Astrocyte (in vitro differentiated cells and primary cell): ENCODE data around the gene POU6F1. TPM values are rescaled to one million over a fixed set of nuclear protein-coding genes. Genes with fewer than 3 reads are reported as not detected.
"Not testable (repeated sequence)": the region's sequence is repeated elsewhere in the genome, so short reads cannot be mapped to it uniquely, and the experiment has no call there.

Source experiments
- DNase-seq: peaks from one replicate; pipeline ENCODE4 v3.0.0-alpha.2; 2010; ENCODE audit warnings: low read depth
- FAIRE-seq: peaks from 2 replicates; lab custom pipeline; 2011; peaks lifted over from hg19 to GRCh38; lab: Jason Lieb, UNC
- H2AFZ ChIP-seq: 2 replicates; pipeline ENCODE4 v1.6.0; 2012; ENCODE audit warnings: low read depth, low read length, inconsistent platforms
- H3K27ac ChIP-seq: 2 replicates; pipeline ENCODE4 v1.5.1; 2011; ENCODE audit warnings: low read depth, low read length, inconsistent platforms
- H3K27me3 ChIP-seq: 2 replicates; pipeline ENCODE4 v1.6.0; 2011; ENCODE audit warnings: low read length, inconsistent platforms; ENCODE audit not compliant: insufficient read depth
- H3K36me3 ChIP-seq: 2 replicates; pipeline ENCODE4 v1.5.1; 2011; ENCODE audit warnings: low read length, inconsistent platforms; ENCODE audit not compliant: insufficient read depth
- H3K4me1 ChIP-seq: 2 replicates; pipeline ENCODE4 v1.5.1; 2011; ENCODE audit warnings: low read length, inconsistent platforms; ENCODE audit not compliant: insufficient read depth
- H3K4me2 ChIP-seq: 2 replicates; pipeline ENCODE4 v1.6.0; 2012; ENCODE audit warnings: low read length, inconsistent platforms
- H3K4me3 ChIP-seq: 2 replicates; pipeline ENCODE4 v1.5.1; 2011; ENCODE audit warnings: low read depth, mild to moderate bottlenecking, low read length, inconsistent platforms; ENCODE audit not compliant: insufficient read depth
- H3K79me2 ChIP-seq: 2 replicates; pipeline ENCODE4 v1.6.0; 2012; ENCODE audit warnings: mild to moderate bottlenecking, low read length, inconsistent platforms; ENCODE audit not compliant: insufficient read depth
- H3K9ac ChIP-seq: 2 replicates; pipeline ENCODE4 v1.6.0; 2012; ENCODE audit warnings: mild to moderate bottlenecking, low read length, inconsistent platforms
- H3K9me3 ChIP-seq: 2 replicates; pipeline ENCODE4 v1.5.1; 2012; ENCODE audit warnings: low read depth, mild to moderate bottlenecking, low read length, inconsistent platforms; ENCODE audit not compliant: insufficient read depth
- H4K20me1 ChIP-seq: 2 replicates; pipeline ENCODE4 v1.6.0; 2012; ENCODE audit warnings: low read length, inconsistent platforms; ENCODE audit not compliant: insufficient read depth
- H3K27ac Mint-ChIP-seq: one replicate; pipeline ENCODE4 v1.8.0; 2021; ENCODE audit warnings: mild to moderate bottlenecking, mixed read lengths; ENCODE audit not compliant: unreplicated experiment
- H3K27me3 Mint-ChIP-seq: one replicate; pipeline ENCODE4 v1.8.0; 2021; ENCODE audit warnings: low read depth, mixed read lengths; ENCODE audit not compliant: unreplicated experiment
- H3K36me3 Mint-ChIP-seq: one replicate; pipeline ENCODE4 v1.8.0; 2021; ENCODE audit warnings: low read depth, mixed read lengths; ENCODE audit not compliant: unreplicated experiment
- H3K4me1 Mint-ChIP-seq: one replicate; pipeline ENCODE4 v1.8.0; 2021; ENCODE audit warnings: low read depth, mixed read lengths; ENCODE audit not compliant: unreplicated experiment
- H3K4me3 Mint-ChIP-seq: one replicate; pipeline ENCODE4 v1.8.0; 2021; ENCODE audit warnings: mild to moderate bottlenecking, moderate library complexity, mixed read lengths; ENCODE audit not compliant: unreplicated experiment
- H3K9me3 Mint-ChIP-seq: one replicate; pipeline ENCODE4 v1.8.0; 2021; ENCODE audit warnings: mild to moderate bottlenecking, mixed read lengths; ENCODE audit not compliant: unreplicated experiment
- CTCF ChIP-seq: IDR thresholded peaks from 2 replicates; pipeline ENCODE4 v1.5.1; 2011; ENCODE audit warnings: low read depth, mild to moderate bottlenecking, inconsistent platforms, low read length, moderate library complexity; ENCODE audit not compliant: insufficient read depth
- EZH2 ChIP-seq: IDR thresholded peaks from 2 replicates; pipeline ENCODE4 v1.6.1; 2012; ENCODE audit warnings: mild to moderate bottlenecking, low read length, inconsistent platforms; ENCODE audit not compliant: insufficient read depth
- total RNA-seq: library from RNA; stranded (reverse); gene quantifications from 2 replicates; pipeline ENCODE4 v1.2.1, GENCODE V29; 2021

Gene POU6F1
- total RNA-seq, 1 donor from 2014 or later = 3.6 TPM

GRCh38 chr12:51229116-51229809 is 11.4 kb upstream of the POU6F1 start:
- H3K4me3 Mint-ChIP-seq = no peak overlapping the region
- H3K27ac Mint-ChIP-seq = no peak overlapping the region
- Histone ChIP-seq H3K27me3 (no peaks in the 10 kb centered on the region), H3K36me3 (no peaks in the 10 kb centered on the region), H3K4me2 (no peak overlapping the region), H4K20me1 (no peaks in the 10 kb centered on the region), H3K9ac (no peak overlapping the region), H2AFZ (no peak overlapping the region), H3K9me3 (no peaks in the 10 kb centered on the region), H3K4me3 (no peak overlapping the region), H3K79me2 (no peaks in the 10 kb centered on the region), H3K4me1 (no peaks in the 10 kb centered on the region), H3K27ac (no peak overlapping the region)
- H3K9me3 Mint-ChIP-seq = no peaks in the 10 kb centered on the region
- no peaks in the 10 kb centered on the region for H3K4me1 Mint-ChIP-seq
- H3K27me3 Mint-ChIP-seq = no peaks in the 10 kb centered on the region
- FAIRE-seq = no peak
- no peak for DNase-seq
- H3K36me3 Mint-ChIP-seq = peaks cover 3% of the 10 kb centered on the region
- no peak for TF ChIP-seq EZH2

GRCh38 chr12:51227962-51228361 is 10.1 kb upstream of the POU6F1 start:
- Histone ChIP-seq H3K4me1 (no peaks in the 10 kb centered on the region), H3K36me3 (no peaks in the 10 kb centered on the region), H3K27me3 (no peaks in the 10 kb centered on the region), H4K20me1 (no peaks in the 10 kb centered on the region), H3K79me2 (no peaks in the 10 kb centered on the region), H3K4me3 (no peak overlapping the region), H3K4me2 (no peak overlapping the region), H3K27ac (no peak overlapping the region), H3K9me3 (no peaks in the 10 kb centered on the region), H2AFZ (no peak overlapping the region), H3K9ac (no peak overlapping the region)
- Mint-ChIP-seq H3K4me1 (no peaks in the 10 kb centered on the region), H3K27me3 (no peaks in the 10 kb centered on the region), H3K36me3 (peaks cover 3% of the 10 kb centered on the region), H3K9me3 (no peaks in the 10 kb centered on the region), H3K4me3 (no peak overlapping the region), H3K27ac (no peak overlapping the region)
- DNase-seq (no peak), FAIRE-seq (no peak)
- TF ChIP-seq EZH2 = no peak
- no peak for TF ChIP-seq CTCF

DNA sequence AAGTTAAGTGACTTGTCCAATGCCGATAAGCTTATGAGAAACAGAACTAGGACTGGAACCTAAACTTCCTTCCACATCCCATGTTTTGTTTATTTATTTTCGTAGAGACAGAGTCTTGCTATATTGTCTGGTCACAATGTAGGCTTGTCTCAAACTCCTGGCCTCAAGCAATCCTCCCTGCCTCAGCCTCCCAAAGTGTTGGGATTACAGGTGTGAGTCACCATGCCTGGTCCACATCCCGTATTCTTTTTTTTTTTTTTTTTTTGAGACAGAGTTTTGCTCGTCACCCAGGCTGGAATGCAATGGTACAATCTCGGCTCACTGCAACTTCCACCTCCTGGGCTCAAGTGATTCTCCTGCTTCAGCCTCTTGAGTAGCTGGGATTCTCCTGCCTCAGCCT is 9.2 kb upstream of the POU6F1 start:
- not testable (repeated sequence) for H3K27me3 Mint-ChIP-seq, H3K4me2 ChIP-seq, H3K36me3 Mint-ChIP-seq, H3K9me3 Mint-ChIP-seq, H3K4me3 Mint-ChIP-seq, H3K4me1 ChIP-seq, DNase-seq, H2AFZ ChIP-seq, H3K27ac ChIP-seq, H3K79me2 ChIP-seq, FAIRE-seq, H4K20me1 ChIP-seq, H3K4me3 ChIP-seq, H3K36me3 ChIP-seq, H3K4me1 Mint-ChIP-seq, H3K27ac Mint-ChIP-seq, H3K9me3 ChIP-seq, H3K27me3 ChIP-seq, H3K9ac ChIP-seq
